HG02759 (cell line): ENCODE data around the gene PUS7L.

Experiments used
- ATAC-seq: cut with Tn5 transposase; IDR thresholded peaks from one replicate; pipeline ENCODE4 v1.9.1; 2021; ENCODE audit warnings: mild to moderate bottlenecking, moderate library complexity; ENCODE audit not compliant: unreplicated experiment

The PUS7L gene

GRCh38 chr12:43675048-43675904, 83.3 kb downstream of the PUS7L start:
- ATAC-seq, result no peak

GRCh38 chr12:43669373-43669772, 89.2 kb downstream of the PUS7L start:
- ATAC-seq, result no peak
